Natural killer cell (primary cell): ENCODE measurements around the gene SPATA2L. TPM values are rescaled to one million over a fixed set of nuclear protein-coding genes. Genes with fewer than 3 reads are reported as not detected.

Source experiments
- ATAC-seq, 3 donors: fragments of 150-1000 bp in 2 of 3; fragments of 200-7000 bp in 1 of 3; cut with Tn5 transposase; 1 replicate in 1 of 3; 2 replicates in 2 of 3; pipeline ENCODE4 v1.10.0; 2021; ENCODE audit warnings: mild to moderate bottlenecking in 2 of 3, moderate library complexity in 2 of 3
- DNase-seq, 2 donors: peaks; one replicate each; pipeline versions ENCODE4 v3.0.0 to v3.0.0-alpha.2; 2013 to 2021; ENCODE audit warnings: mixed read lengths in 1 of 2
- H3K27ac ChIP-seq: one replicate; pipeline ENCODE4 v1.5.1; 2013; ENCODE audit warnings: mild to moderate bottlenecking, low read length
- H3K27me3 ChIP-seq: one replicate; pipeline ENCODE4 v1.6.1; 2013; ENCODE audit warnings: low read length; ENCODE audit not compliant: control insufficient read depth, insufficient read depth
- H3K36me3 ChIP-seq: one replicate; pipeline ENCODE4 v1.6.1; 2013; ENCODE audit warnings: low read length; ENCODE audit not compliant: control insufficient read depth, insufficient read depth
- H3K4me1 ChIP-seq: one replicate; pipeline ENCODE4 v1.6.1; 2013; ENCODE audit warnings: low read length; ENCODE audit not compliant: control insufficient read depth, insufficient read depth
- H3K4me3 ChIP-seq: one replicate; pipeline ENCODE4 v1.5.1; 2013; ENCODE audit warnings: low read length
- H3K9me3 ChIP-seq: one replicate; pipeline ENCODE4 v1.6.1; 2013; ENCODE audit warnings: low read length; ENCODE audit not compliant: control insufficient read depth, insufficient read depth
- H3K27ac Mint-ChIP-seq, 2 donors: one replicate each; pipeline ENCODE4 v1.8.0; 2022; ENCODE audit warnings: mild to moderate bottlenecking in 2 of 2, mixed read lengths in 2 of 2, moderate library complexity in 1 of 2
- H3K27me3 Mint-ChIP-seq, 2 donors: one replicate each; pipeline ENCODE4 v1.8.0; 2022; ENCODE audit warnings: low read depth in 2 of 2, mixed read lengths in 2 of 2
- H3K36me3 Mint-ChIP-seq: one replicate; pipeline ENCODE4 v1.8.0; 2022; ENCODE audit warnings: mixed read lengths
- H3K4me1 Mint-ChIP-seq, 2 donors: one replicate each; pipeline ENCODE4 v1.8.0; 2022; ENCODE audit warnings: mixed read lengths in 2 of 2
- H3K4me3 Mint-ChIP-seq: one replicate; pipeline ENCODE4 v1.8.0; 2022; ENCODE audit warnings: mild to moderate bottlenecking, moderate library complexity, mixed read lengths
- H3K9me3 Mint-ChIP-seq, 2 donors: one replicate each; pipeline ENCODE4 v1.8.0; 2022; ENCODE audit warnings: mixed read lengths in 2 of 2
- CTCF ChIP-seq: fragments of 200-600 bp; IDR thresholded peaks from one replicate; pipeline ENCODE4 v1.8.0; 2022; ENCODE audit warnings: antibody characterized with exemption
- WGBS: methylation state at CpG from one replicate; pipeline ENCODE4 v1.1.7; 2013; ENCODE audit warnings: missing lambda C conversion rate; ENCODE audit not compliant: insufficient coverage; 5-methylcytosine and 5-hydroxymethylcytosine counted together
- intact Hi-C: fragments of 100-400 bp; cut with micrococcal nuclease; formaldehyde crosslinking; loops from one replicate; pipeline ENCODE4 v1.14.2; 2022
- total RNA-seq, 4 donors: library from RNA; stranded (reverse); fragments of 120-200 nt in 1 of 4; gene quantifications; one replicate each; pipeline versions ENCODE4 v1.2.3 to v1.2.4, GENCODE V29; 2013 to 2022

Gene SPATA2L
- total RNA-seq, 3 donors from 2014 or later (not counting 1 experiment from before 2014, with no cell fraction given): 23.1 to 37.9 (median 24.0) TPM

GRCh38 chr16:89708481-89708931, 7.0 kb upstream of the SPATA2L start:
- no peaks in the 10 kb centered on the region for H3K9me3 ChIP-seq
- Mint-ChIP-seq H3K36me3 (no peaks in the 10 kb centered on the region), H3K27me3 (no peaks in the 10 kb centered on the region), H3K9me3 (no peaks in the 10 kb centered on the region), H3K27ac (no peak overlapping the region), H3K4me1 (peaks cover 6% of the 10 kb centered on the region in 2 donors), H3K4me3 (no peak overlapping the region)
- ATAC-seq (no peak), DNase-seq (no peak)
- H3K27me3 ChIP-seq: no peaks in the 10 kb centered on the region
- no peak overlapping the region for H3K4me3 ChIP-seq
- TF ChIP-seq CTCF: no peak
- intact Hi-C loops: loop anchor here (5.0 kb wide), 2 partner anchors 54 to 204 kb away; no protein-coding TSS in a partner anchor
- no peaks in the 10 kb centered on the region for H3K36me3 ChIP-seq
- peaks cover 26% of the 10 kb centered on the region for H3K4me1 ChIP-seq
- H3K27ac ChIP-seq: no peak overlapping the region
- WGBS: 96% methylated on average over 19 of the region's 19 CpGs

GRCh38 chr16:89707695-89708094, 6.2 kb upstream of the SPATA2L start:
- H3K9me3 Mint-ChIP-seq: no peaks in the 10 kb centered on the region
- no peak overlapping the region for H3K4me3 Mint-ChIP-seq
- DNase-seq: no peak
- no peaks in the 10 kb centered on the region for H3K27me3 Mint-ChIP-seq
- H3K36me3 Mint-ChIP-seq: no peaks in the 10 kb centered on the region
- 95% methylated on average over 9 of the region's 9 CpGs for WGBS
- no peak overlapping the region for H3K27ac Mint-ChIP-seq
- no peak for ATAC-seq
- no peaks in the 10 kb centered on the region for H3K36me3 ChIP-seq
- H3K4me1 Mint-ChIP-seq: peaks cover 6% of the 10 kb centered on the region in 2 donors
- intact Hi-C loops: loop anchor here (5.0 kb wide), 2 partner anchors 55 to 205 kb away; no protein-coding TSS in a partner anchor
- peaks cover 25% of the 10 kb centered on the region for H3K4me1 ChIP-seq
- no peaks in the 10 kb centered on the region for H3K9me3 ChIP-seq
- H3K27me3 ChIP-seq: no peaks in the 10 kb centered on the region
- H3K27ac ChIP-seq: no peak overlapping the region
- H3K4me3 ChIP-seq: no peak overlapping the region
- TF ChIP-seq CTCF: no peak

GRCh38 chr16:89706518-89707260, 5.2 kb upstream of the SPATA2L start:
- no peaks in the 10 kb centered on the region for H3K27me3 ChIP-seq
- H3K9me3 ChIP-seq: no peaks in the 10 kb centered on the region
- peaks cover 22% of the 10 kb centered on the region for H3K4me1 ChIP-seq
- no peak overlapping the region for H3K4me3 ChIP-seq
- Mint-ChIP-seq H3K4me1 (peaks cover 6% of the 10 kb centered on the region in 2 donors), H3K9me3 (no peaks in the 10 kb centered on the region), H3K27me3 (no peaks in the 10 kb centered on the region), H3K36me3 (no peaks in the 10 kb centered on the region), H3K27ac (no peak overlapping the region), H3K4me3 (no peak overlapping the region)
- TF ChIP-seq CTCF: no peak
- intact Hi-C loops: loop anchor here (1.0 to 5.0 kb wide), 4 partner anchors 56 to 206 kb away; no protein-coding TSS in a partner anchor
- no peak for DNase-seq
- 93% methylated on average over 14 of the region's 14 CpGs for WGBS
- H3K27ac ChIP-seq: no peak overlapping the region
- no peaks in the 10 kb centered on the region for H3K36me3 ChIP-seq
- no peak for ATAC-seq
